RCC 7860 (cell line): Measurements from ENCODE around the gene TMEM181.
A peak's percentile ranks its signal among the peaks of the same experiment; 100 is the strongest.

Experiments used
- DNase-seq: peaks from one replicate; pipeline ENCODE4 v3.0.0-alpha.2; 2015; ENCODE audit warnings: low spot score
- FAIRE-seq: peaks from 2 replicates; lab custom pipeline; 2012; peaks lifted over from hg19 to GRCh38; lab: Jason Lieb, UNC

The TMEM181 gene

GRCh38 chr6:158561321-158561884 lies 1.5 kb downstream of the TMEM181 start:
- FAIRE-seq (no peak), DNase-seq (no peak)

GRCh38 chr6:158561938-158562337 lies 2.0 kb downstream of the TMEM181 start:
- DNase-seq (no peak), FAIRE-seq (no peak)

- no peak for FAIRE-seq
- no peak for DNase-seq
These were observed 4.6 kb downstream of the TMEM181 start for GRCh38 chr6:158564243-158565121.

- FAIRE-seq = no peak
- DNase-seq = no peak
These were observed 5.2 kb downstream of the TMEM181 start for GRCh38 chr6:158565122-158565429.

- DNase-seq (no peak), FAIRE-seq (no peak)
These were observed 5.7 kb downstream of the TMEM181 start for GRCh38 chr6:158565482-158566040.

GRCh38 chr6:158566207-158566818 lies 6.4 kb downstream of the TMEM181 start:
- DNase-seq (no peak), FAIRE-seq (no peak)

GRCh38 chr6:158567152-158567551 lies 7.3 kb downstream of the TMEM181 start:
- no peak for FAIRE-seq
- DNase-seq = no peak

- no peak for FAIRE-seq
- no peak for DNase-seq
These were observed 8.0 kb downstream of the TMEM181 start for GRCh38 chr6:158567871-158568401.

- no peak for DNase-seq
- no peak for FAIRE-seq
These were observed 8.7 kb downstream of the TMEM181 start for GRCh38 chr6:158568549-158568948.

- DNase-seq (no peak), FAIRE-seq (no peak)
These were observed 9.1 kb downstream of the TMEM181 start for GRCh38 chr6:158569036-158569435.

GRCh38 chr6:158570681-158570962 lies 10.7 kb downstream of the TMEM181 start:
- FAIRE-seq = no peak
- no peak for DNase-seq

- FAIRE-seq (peak; percentile 82), DNase-seq (peak; percentile 88)
These were observed 12.1 kb downstream of the TMEM181 start for GRCh38 chr6:158571826-158572652.

- FAIRE-seq = no peak
- DNase-seq = no peak
These were observed 13.0 kb downstream of the TMEM181 start for GRCh38 chr6:158572653-158573541.

- FAIRE-seq (no peak), DNase-seq (no peak)
These were observed 13.6 kb downstream of the TMEM181 start for GRCh38 chr6:158573542-158573931.

- no peak for FAIRE-seq
These were observed 14.9 kb downstream of the TMEM181 start for GRCh38 chr6:158574800-158575199.

GRCh38 chr6:158575550-158575949 lies 15.7 kb downstream of the TMEM181 start:
- no peak for DNase-seq

More at GRCh38 chr6:158574800-158575199, 14.9 kb downstream of the TMEM181 start:
- DNase-seq = no peak

GRCh38 chr6:158584236-158584651 lies 24.4 kb downstream of the TMEM181 start:
- no peak for FAIRE-seq

More at GRCh38 chr6:158575550-158575949, 15.7 kb downstream of the TMEM181 start:
- FAIRE-seq = no peak

GRCh38 chr6:158586652-158587051 lies 26.8 kb downstream of the TMEM181 start:
- FAIRE-seq (no peak), DNase-seq (no peak)

More at GRCh38 chr6:158584236-158584651, 24.4 kb downstream of the TMEM181 start:
- DNase-seq = no peak

GRCh38 chr6:158589366-158589765 lies 29.5 kb downstream of the TMEM181 start:
- DNase-seq (no peak), FAIRE-seq (no peak)
